UCSD-AML1 (cell line): ENCODE results near the gene P4HA3.

Experiments
- DNase-seq: peaks from one replicate; lab custom pipeline; 2025; ENCODE audit not compliant: unreplicated experiment; lab: John Stamatoyannopoulos, UW

P4HA3 gene

GRCh38 chr11:74268456-74268855 lies 43.0 kb downstream of the P4HA3 start:
- no peak for DNase-seq

GRCh38 chr11:74267014-74267413 lies 44.4 kb downstream of the P4HA3 start:
- no peak for DNase-seq

- no peak for DNase-seq
Observed at GRCh38 chr11:74265256-74265655, 46.2 kb downstream of the P4HA3 start.

- DNase-seq = no peak
Observed at GRCh38 chr11:74262725-74263124, 48.7 kb downstream of the P4HA3 start.

DNA sequence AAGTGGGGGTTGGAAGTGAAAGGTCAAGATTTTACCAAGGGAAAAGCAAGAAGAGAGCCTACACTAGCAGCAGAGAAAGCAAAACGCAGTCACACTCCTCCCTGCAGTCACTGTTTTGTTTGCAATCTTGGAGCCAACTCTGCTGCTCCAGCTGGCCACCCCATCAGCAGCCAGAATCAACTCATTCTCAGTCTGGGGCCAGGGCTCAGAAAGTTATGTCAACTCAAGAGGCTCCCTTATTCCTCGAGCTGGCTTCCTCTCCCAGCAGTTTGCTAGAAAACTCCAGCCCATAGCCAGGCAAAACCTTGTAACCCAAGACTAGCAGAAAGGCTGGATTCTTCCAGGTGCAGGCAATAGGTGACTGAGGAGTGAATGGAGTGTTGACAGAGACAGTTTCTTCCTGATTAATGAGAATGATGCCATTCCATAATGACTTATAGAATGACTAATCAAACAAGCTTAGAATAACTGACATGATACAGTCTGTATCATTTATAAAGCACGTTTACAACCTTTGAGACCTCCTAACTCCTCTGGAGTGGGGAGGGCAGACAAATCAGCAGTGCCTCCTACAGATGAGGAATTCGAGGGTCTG lies 53.4 kb downstream of the P4HA3 start:
- no peak for DNase-seq

- DNase-seq = no peak
Observed at GRCh38 chr11:74256378-74257133, 54.9 kb downstream of the P4HA3 start.

DNA sequence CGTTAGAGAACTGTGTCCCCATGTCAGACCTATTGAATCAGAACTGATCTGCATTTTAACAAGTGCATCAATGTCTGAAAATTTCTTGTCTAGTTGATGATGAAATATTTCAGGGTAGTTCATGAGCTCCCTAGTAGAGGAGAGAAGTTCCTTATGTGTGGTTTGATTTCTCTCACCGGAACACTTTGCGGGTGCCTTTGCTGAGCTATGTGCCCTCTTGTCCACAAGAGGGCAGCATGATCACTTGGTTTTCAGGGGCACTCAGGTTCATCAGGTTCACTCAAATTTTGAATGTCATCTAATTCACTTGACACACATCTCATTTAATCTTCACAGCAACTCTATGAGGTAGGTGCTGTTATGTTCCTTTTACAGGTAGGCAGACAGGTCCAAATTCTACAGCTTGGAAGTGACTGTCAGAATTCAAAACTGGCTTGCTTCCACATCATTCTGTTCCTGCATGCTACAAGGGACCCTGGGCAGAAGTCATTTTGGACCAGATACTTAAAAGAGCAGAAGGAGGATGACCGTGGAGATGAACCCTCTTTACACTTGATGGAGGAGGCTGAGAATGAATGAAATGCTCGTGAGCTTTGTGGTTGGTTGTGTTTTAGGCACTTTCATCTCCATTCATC lies 55.6 kb downstream of the P4HA3 start:
- peak; percentile 42 for DNase-seq

DNA sequence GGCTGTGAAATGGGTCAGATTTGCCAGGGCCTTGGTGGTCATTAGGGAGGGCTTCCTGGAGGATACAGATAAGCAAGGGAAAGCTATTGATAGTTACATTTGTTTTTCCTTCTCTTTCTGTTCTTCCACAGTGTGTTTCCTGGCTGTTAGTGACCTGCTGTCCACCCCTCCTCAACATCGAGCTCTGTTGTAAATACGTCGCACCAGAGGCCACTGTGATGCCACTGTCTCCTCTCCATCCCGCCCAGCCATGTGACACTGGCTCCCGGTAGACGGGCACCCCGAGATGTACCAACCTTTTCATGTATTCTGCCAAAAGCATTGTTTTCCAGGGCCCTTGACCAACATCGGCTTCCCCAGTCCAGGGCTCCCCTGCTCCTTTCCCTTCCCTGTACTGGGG lies 58.1 kb downstream of the P4HA3 start:
- no peak for DNase-seq

- no peak for DNase-seq
Observed at GRCh38 chr11:74249496-74249895, 61.9 kb downstream of the P4HA3 start.

- no peak for DNase-seq
Observed at GRCh38 chr11:74248469-74248868, 63.0 kb downstream of the P4HA3 start.

- DNase-seq = no peak
Observed at GRCh38 chr11:74238243-74238642, 73.2 kb downstream of the P4HA3 start.

DNA sequence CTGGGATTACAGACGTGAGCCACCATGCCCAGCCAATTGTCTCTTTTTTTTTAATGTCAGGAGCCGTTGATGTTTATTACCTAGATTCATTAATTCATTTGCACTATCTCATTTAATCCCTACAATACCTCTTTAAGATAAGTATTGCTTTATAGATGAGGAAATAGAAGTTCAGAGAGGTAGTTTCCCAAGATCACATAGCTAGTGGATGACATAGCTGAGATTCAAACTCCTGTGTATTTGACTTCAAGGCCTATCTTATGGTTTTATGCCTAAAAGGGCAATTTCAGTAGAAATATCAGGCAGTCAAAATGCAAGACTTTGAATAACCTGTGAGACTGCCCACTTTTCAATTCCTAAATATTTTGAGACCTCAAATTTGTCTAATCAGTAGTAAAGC lies 73.9 kb downstream of the P4HA3 start:
- DNase-seq = no peak

DNA sequence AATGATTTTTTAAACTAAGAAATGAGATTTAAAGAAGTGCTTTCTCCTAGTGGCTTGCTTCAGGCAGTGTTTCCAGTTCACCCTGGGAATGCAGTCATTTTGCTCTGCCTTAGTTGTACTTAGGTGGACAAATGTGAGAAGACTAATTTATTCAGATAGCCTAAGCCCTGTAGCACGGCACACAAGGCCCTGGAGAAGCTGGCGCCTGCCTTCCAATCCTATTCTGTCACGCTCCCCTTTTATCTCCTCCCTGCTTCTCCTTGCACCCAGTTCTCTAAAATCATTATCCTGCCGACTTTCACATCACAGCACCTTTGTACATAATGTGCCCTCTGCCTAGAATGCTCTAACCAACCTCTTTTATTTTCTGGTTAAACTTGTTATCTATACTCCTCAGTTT lies 76.3 kb downstream of the P4HA3 start:
- DNase-seq = no peak

GRCh38 chr11:74233683-74234082 lies 77.8 kb downstream of the P4HA3 start:
- no peak for DNase-seq

- no peak for DNase-seq
Observed at GRCh38 chr11:74232311-74232950, 79.0 kb downstream of the P4HA3 start.

GRCh38 chr11:74226907-74227306 lies 84.5 kb downstream of the P4HA3 start:
- DNase-seq = no peak

GRCh38 chr11:74225565-74225964 lies 85.9 kb downstream of the P4HA3 start:
- DNase-seq = no peak

DNA sequence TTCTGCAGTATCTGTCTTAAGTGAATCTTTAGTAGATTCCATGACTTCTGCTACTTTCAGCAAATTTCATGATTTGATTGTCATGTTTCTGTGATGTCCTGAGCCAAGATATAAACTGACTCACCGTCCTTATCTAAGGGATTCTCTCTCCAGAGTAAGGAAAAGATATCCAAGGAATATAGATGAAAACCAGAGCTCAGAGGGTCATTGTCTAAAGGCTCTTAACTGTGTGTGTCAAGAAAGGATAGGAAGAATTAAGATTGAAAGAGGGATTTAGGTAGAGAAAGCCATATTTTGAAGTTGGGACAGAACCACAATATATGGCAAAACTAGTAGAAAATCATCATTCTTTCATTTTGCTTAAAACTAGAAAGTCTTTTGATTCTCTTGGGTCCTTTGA lies 89.6 kb downstream of the P4HA3 start:
- DNase-seq = no peak

DNA sequence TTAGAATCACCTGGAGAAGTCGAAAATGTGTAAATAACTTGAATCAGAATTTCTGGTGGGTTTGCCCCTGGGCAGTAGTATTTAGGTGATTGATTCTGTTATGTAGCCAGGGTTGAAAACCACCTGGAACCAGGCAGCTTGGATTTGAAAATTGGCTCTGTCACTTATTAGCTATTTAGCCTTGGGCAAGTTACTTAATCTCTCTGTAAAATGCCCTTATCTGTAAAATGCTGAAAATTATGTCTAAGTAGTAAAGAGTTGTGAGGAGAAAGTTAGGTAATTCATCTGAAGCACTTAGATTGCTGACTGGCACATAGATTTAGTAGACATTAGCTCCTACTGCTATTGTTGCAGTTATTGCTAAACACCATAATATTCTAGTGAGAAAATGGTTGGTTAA lies 91.1 kb downstream of the P4HA3 start:
- DNase-seq = no peak
